ENCODE results near the gene SCAMP2.

- TF ChIP-seq CTCF (IDR thresholded peaks at IDR 0.05 in 4 of 5, conservative IDR thresholded peaks at IDR 0.05 in 1 of 5) (no peak), POLR2A (IDR thresholded peaks at IDR 0.05) (no peak)
Measured at GRCh38 chr15:74824976-74825375, 48.2 kb downstream of the SCAMP2 start.

Data from gastrocnemius medialis (tissue), 4 donors.